ENCODE results near the gene PROX2.

DNA sequence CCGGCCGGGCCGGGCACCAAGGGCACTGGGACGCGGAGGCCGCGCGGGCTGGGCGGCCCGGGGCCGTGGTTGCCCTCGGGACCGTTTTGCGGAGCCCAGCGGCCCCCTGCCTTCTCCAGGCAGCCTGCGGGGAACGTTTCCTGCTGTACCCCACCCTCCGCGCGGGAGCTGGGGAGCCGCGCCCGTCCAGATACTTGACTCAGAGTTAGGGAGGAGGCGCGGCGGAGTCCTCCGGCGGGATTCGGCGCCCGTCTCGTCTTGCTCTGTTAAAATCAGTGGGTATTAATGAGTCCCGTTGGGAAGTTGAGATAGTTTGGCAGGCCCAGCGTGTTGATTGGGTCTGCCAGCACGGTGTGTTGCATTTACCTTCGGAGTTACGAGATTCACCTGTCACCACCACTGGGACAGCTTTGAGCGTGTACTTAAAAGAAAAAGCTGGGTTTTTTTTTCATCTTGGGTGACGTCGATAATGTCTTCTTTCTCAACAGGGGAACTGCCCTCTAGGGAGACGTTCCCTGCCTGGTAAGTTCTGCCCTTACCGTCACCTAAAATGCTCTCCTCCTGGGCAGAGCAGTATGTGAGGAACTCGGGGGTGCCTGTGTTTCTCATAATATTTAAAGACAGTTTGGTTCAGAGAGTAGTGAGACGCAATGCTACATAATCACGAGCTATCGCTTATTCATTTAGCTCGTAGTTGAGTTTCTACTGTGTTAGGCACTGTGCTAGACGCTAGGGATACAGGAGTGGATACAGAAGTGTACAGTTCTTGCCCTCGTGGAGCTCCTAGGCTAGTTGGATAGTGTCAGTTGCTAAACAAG lies 6.4 kb upstream of the PROX2 start:
- no peak for TF ChIP-seq PAX5 (IDR thresholded peaks at IDR 0.05; ENCODE audit: insufficient read depth, low read length, severe bottlenecking)
- TF ChIP-seq POLR2AphosphoS5 (IDR thresholded peaks at IDR 0.05; ENCODE audit: low read depth, low read length), result no peak

All from GM12891 (cell line).